H1 (cell line): ENCODE data around the gene KIF26A. TPM values are rescaled to one million over a fixed set of nuclear protein-coding genes. Genes with fewer than 3 reads are reported as not detected.

Experiments
- KDM1A ChIP-seq: fragments of 200-600, 300-600 bp; sonication (generic); IDR thresholded peaks from 2 replicates; pipeline ENCODE4 v1.7.1; 2016; ENCODE audit warnings: mild to moderate bottlenecking, low read length, borderline replicate concordance
- NRF1 ChIP-seq: IDR thresholded peaks from 2 replicates; pipeline ENCODE4 v1.6.1; 2011; ENCODE audit warnings: mild to moderate bottlenecking, low read depth, low read length, improper control_type of control experiment
- polyA plus RNA-seq, 7 experiments: library from polyadenylated mRNA; depleted of rRNA in 3 of 7; stranded (reverse) in 5 of 7; unstranded in 2 of 7; fragments of >200 nt in 5 of 7; fragments of 200-250 nt in 2 of 7; gene quantifications; 1 replicate in 5 of 7; 2 replicates in 1 of 7; 4 replicates in 1 of 7; pipeline versions ENCODE4 v1.2.1 to v1.2.3, GENCODE V29; 2011 to 2013; ENCODE audit warnings: missing spikeins in 2 of 7, mixed read lengths in 2 of 7
- total RNA-seq: library from RNA; stranded (reverse); fragmentation: NEBNext Ultra II Directional; extraction: Animal tissue kit (Norgen Biotek cat#: 25700); gene quantifications from 2 replicates; pipeline ENCODE4 v1.2.1, GENCODE V29; 2021

Gene KIF26A
- total and polyA plus RNA-seq, 2 of the 8 experiments (the other 6 are each of a cell fraction or from before 2014, with no cell fraction given) = 11.5 to 41.6 TPM

- TF ChIP-seq NRF1 (no peak), KDM1A (no peak)
Measured at GRCh38 chr14:104199266-104199895, 61.0 kb downstream of the KIF26A start (continued).
